Liver (tissue), 9 donors: ENCODE results near the gene SOBP. TPM values are rescaled to one million over a fixed set of nuclear protein-coding genes. Genes with fewer than 3 reads are reported as not detected.

Experiments used
- DNase-seq: peaks from one replicate; pipeline ENCODE4 v3.0.0-alpha.2; 2017; ENCODE audit warnings: low spot score
- H3K27ac ChIP-seq, 2 donors: one replicate each; pipeline ENCODE4 v1.7.0; 2013; ENCODE audit warnings: inconsistent platforms in 2 of 2, low read length in 2 of 2, control low read depth in 1 of 2, low read depth in 1 of 2, mild to moderate bottlenecking in 1 of 2
- H3K27me3 ChIP-seq, 4 donors: one replicate each; pipeline versions ENCODE4 v1.6.1 to v1.7.0; 2013; ENCODE audit warnings: low read length in 3 of 4, inconsistent platforms in 1 of 4, mild to moderate bottlenecking in 1 of 4, moderate library complexity in 1 of 4; ENCODE audit not compliant: control insufficient read depth in 4 of 4, insufficient read depth in 4 of 4
- H3K36me3 ChIP-seq, 4 donors: one replicate each; pipeline versions ENCODE4 v1.6.1 to v1.7.0; 2013; ENCODE audit warnings: low read length in 3 of 4, mild to moderate bottlenecking in 3 of 4, low read depth in 1 of 4, moderate library complexity in 1 of 4; ENCODE audit not compliant: control insufficient read depth in 4 of 4, insufficient read depth in 3 of 4
- H3K4me1 ChIP-seq, 4 donors: one replicate each; pipeline versions ENCODE4 v1.6.1 to v1.7.0; 2013; ENCODE audit warnings: low read length in 3 of 4, mild to moderate bottlenecking in 3 of 4, moderate library complexity in 1 of 4; ENCODE audit not compliant: control insufficient read depth in 4 of 4, insufficient read depth in 4 of 4
- H3K4me3 ChIP-seq, 3 donors: one replicate each; pipeline versions ENCODE4 v1.6.1 to v1.7.0; 2013; ENCODE audit warnings: low read length in 3 of 3, control low read depth in 1 of 3, low read depth in 1 of 3, mild to moderate bottlenecking in 1 of 3
- H3K9ac ChIP-seq, 2 donors: one replicate each; pipeline ENCODE4 v1.7.0; 2013; ENCODE audit warnings: low read length in 2 of 2, mild to moderate bottlenecking in 2 of 2, moderate library complexity in 2 of 2, control low read depth in 1 of 2, low read depth in 1 of 2
- H3K9me3 ChIP-seq, 4 donors: one replicate each; pipeline versions ENCODE4 v1.6.1 to v1.7.0; 2013; ENCODE audit warnings: low read length in 3 of 4; ENCODE audit not compliant: control insufficient read depth in 4 of 4
- CTCF ChIP-seq: fragments of 150-350 bp; IDR thresholded peaks from 2 replicates; pipeline ENCODE4 v1.5.1; 2017; ENCODE audit warnings: improper control_type of control experiment, low read depth, low read length; ENCODE audit not compliant: missing input control
- EGR1 ChIP-seq, 2 donors: IDR thresholded peaks; 2 replicates each; pipeline ENCODE4 v1.6.1; 2016 to 2018; ENCODE audit warnings: antibody characterized with exemption in 2 of 2, low read depth in 2 of 2
- FOXA1 ChIP-seq: IDR thresholded peaks from 2 replicates; pipeline ENCODE4 v1.6.1; 2016; ENCODE audit warnings: antibody characterized with exemption
- FOXA2 ChIP-seq: IDR thresholded peaks from 2 replicates; pipeline ENCODE4 v1.6.1; 2016; ENCODE audit warnings: antibody characterized with exemption
- GABPA ChIP-seq, 2 donors: IDR thresholded peaks in 1 of 2; conservative IDR thresholded peaks in 1 of 2; 2 replicates each; pipeline ENCODE4 v1.6.1; 2016; ENCODE audit warnings: antibody characterized with exemption in 2 of 2, mild to moderate bottlenecking in 1 of 2, moderate library complexity in 1 of 2
- HNF4A ChIP-seq, 2 donors: conservative IDR thresholded peaks; 2 replicates each; pipeline ENCODE4 v1.6.1; 2016; ENCODE audit warnings: antibody characterized with exemption in 2 of 2, mild to moderate bottlenecking in 2 of 2
- HNF4G ChIP-seq: IDR thresholded peaks from 2 replicates; pipeline ENCODE4 v1.6.1; 2016; ENCODE audit warnings: antibody characterized with exemption
- MAX ChIP-seq: IDR thresholded peaks from 2 replicates; pipeline ENCODE4 v1.6.1; 2016; ENCODE audit warnings: antibody characterized with exemption
- RAD21 ChIP-seq, 2 donors: IDR thresholded peaks; 2 replicates each; pipeline ENCODE4 v1.6.1; 2016; ENCODE audit warnings: antibody characterized with exemption in 2 of 2, mild to moderate bottlenecking in 2 of 2
- REST ChIP-seq: IDR thresholded peaks from 2 replicates; pipeline ENCODE4 v1.6.1; 2016; ENCODE audit warnings: antibody characterized with exemption, mild to moderate bottlenecking
- SP1 ChIP-seq: IDR thresholded peaks from 2 replicates; pipeline ENCODE4 v1.6.1; 2018; ENCODE audit warnings: antibody characterized with exemption, mild to moderate bottlenecking
- TAF1 ChIP-seq: conservative IDR thresholded peaks from 2 replicates; pipeline ENCODE4 v1.6.1; 2016; ENCODE audit warnings: antibody characterized with exemption, mild to moderate bottlenecking
- ZBTB33 ChIP-seq: IDR thresholded peaks from 2 replicates; pipeline ENCODE4 v1.6.1; 2016; ENCODE audit warnings: antibody characterized with exemption
- WGBS: extraction: QIAGEN DNeasy Blood & Tissue Kit; methylation state at CpG from one replicate; pipeline ENCODE4 v1.1.7; 2013; 5-methylcytosine and 5-hydroxymethylcytosine counted together
- polyA plus RNA-seq, 2 donors: library from polyadenylated mRNA; stranded (reverse) in 1 of 2; unstranded in 1 of 2; fragments of 200-250 nt in 1 of 2; fragments of >200 nt in 1 of 2; fragmentation: Nextera tagmentation in 1 of 2; extraction: Ambion mirVana in 1 of 2; gene quantifications; one replicate each; pipeline versions ENCODE4 v1.2.1 to v1.2.3, GENCODE V29; 2013 to 2015
- total RNA-seq, 2 donors: library from RNA; depleted of rRNA; stranded (reverse); fragments of >200 nt; gene quantifications; one replicate each; pipeline ENCODE4 v1.2.3, GENCODE V29; 2014
- donor health status: healthy.
- donor health status: healthy.
- donor health status: healthy.
- donor health status: healthy.
- donor health status: healthy.

SOBP gene
- total and polyA plus RNA-seq, 4 donors: 0.99 to 5.4 (median 1.9) TPM

GRCh38 chr6:107560657-107561056, 70.7 kb downstream of the SOBP start:
- H3K27me3 ChIP-seq: no peaks in the 10 kb centered on the region
- TF ChIP-seq FOXA1: no peak
- TF ChIP-seq MAX: no peak
- TF ChIP-seq TAF1: no peak
- TF ChIP-seq SP1: no peak
- no peak for TF ChIP-seq HNF4A (conservative IDR thresholded peaks at IDR 0.05)
- TF ChIP-seq REST: no peak
- TF ChIP-seq HNF4G: no peak
- TF ChIP-seq RAD21 (IDR thresholded peaks at IDR 0.05): no peak
- no peak for TF ChIP-seq FOXA2
- no peak for TF ChIP-seq ZBTB33
- no peak for TF ChIP-seq GABPA (IDR thresholded peaks at IDR 0.05 in 1 of 2, conservative IDR thresholded peaks at IDR 0.05 in 1 of 2)
- TF ChIP-seq EGR1 (IDR thresholded peaks at IDR 0.05; ENCODE audit: low read depth in 2 of 2): no peak
- TF ChIP-seq CTCF: no peak
- no peak for DNase-seq
- no peak overlapping the region for H3K27ac ChIP-seq
- no peak overlapping the region for H3K9ac ChIP-seq
- 83% methylated on average over 4 of the region's 4 CpGs for WGBS
- no peaks in the 10 kb centered on the region for H3K9me3 ChIP-seq
- no peak overlapping the region for H3K4me3 ChIP-seq
- H3K36me3 ChIP-seq: no peaks in the 10 kb centered on the region
- no peaks in the 10 kb centered on the region for H3K4me1 ChIP-seq

GRCh38 chr6:107561306-107561705, 71.4 kb downstream of the SOBP start:
- DNase-seq: no peak

More at GRCh38 chr6:107561306-107561705, 71.4 kb downstream of the SOBP start:
- Histone ChIP-seq H3K4me3 (no peak overlapping the region), H3K4me1 (no peaks in the 10 kb centered on the region), H3K36me3 (no peaks in the 10 kb centered on the region), H3K9ac (no peak overlapping the region), H3K27me3 (no peaks in the 10 kb centered on the region), H3K9me3 (no peaks in the 10 kb centered on the region), H3K27ac (no peak overlapping the region)
- whole genome bisulfite sequencing: 75% methylated on average over 3 of the region's 3 CpGs
- no peak for TF ChIP-seq HNF4G
